ENCODE data around the gene TXK.
A peak's percentile ranks its signal among the peaks of the same experiment; 100 is the strongest.

Gene TXK

DNA sequence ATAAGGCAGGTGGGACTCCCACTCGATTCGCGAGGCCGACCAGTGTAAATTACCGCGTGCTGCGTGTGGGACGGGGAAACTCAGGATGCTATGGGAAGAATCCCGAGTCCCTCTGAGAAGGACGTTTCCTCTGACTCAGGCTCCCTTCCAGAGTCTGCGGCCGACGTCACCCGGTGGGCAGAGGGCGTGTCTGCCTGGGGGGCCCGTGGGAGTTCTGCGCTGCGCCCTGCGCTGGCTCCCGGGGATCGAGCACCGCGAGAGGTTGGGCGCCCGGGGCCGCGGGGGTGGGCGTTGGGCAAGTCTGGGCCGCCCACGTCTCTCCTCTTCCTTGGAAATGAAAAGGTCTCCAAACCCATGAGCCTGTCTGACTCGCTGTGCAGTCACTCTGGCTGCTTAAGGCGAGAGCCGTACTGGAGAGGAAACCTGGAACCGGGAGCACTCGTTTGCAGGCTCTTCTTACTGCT lies 116.9 kb downstream of the TXK start (continued):
- TF ChIP-seq, protein P1, sequence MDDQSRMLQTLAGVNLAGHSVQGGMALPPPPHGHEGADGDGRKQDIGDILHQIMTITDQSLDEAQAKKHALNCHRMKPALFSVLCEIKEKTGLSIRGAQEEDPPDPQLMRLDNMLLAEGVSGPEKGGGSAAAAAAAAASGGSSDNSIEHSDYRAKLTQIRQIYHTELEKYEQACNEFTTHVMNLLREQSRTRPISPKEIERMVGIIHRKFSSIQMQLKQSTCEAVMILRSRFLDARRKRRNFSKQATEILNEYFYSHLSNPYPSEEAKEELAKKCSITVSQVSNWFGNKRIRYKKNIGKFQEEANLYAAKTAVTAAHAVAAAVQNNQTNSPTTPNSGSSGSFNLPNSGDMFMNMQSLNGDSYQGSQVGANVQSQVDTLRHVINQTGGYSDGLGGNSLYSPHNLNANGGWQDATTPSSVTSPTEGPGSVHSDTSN (CRISPR knock-in tag; IDR thresholded peaks at IDR 0.05) = no peak; the same call in 1 of the 2 replicates
- TF ChIP-seq ZIC2 (tag by site-specific recombination; IDR thresholded peaks at IDR 0.05) (peak; percentile 62), ZNF292 (tag by site-specific recombination; IDR thresholded peaks at IDR 0.05; ENCODE audit: borderline replicate concordance, low read depth) (no peak), ZBTB17 (tag by site-specific recombination; IDR thresholded peaks at IDR 0.05) (peak; percentile 16; the same call in 1 of the 2 replicates), MEIS1 (CRISPR knock-in tag; IDR thresholded peaks at IDR 0.05; ENCODE audit: borderline replicate concordance) (no peak), RBAK (tag by site-specific recombination; IDR thresholded peaks at IDR 0.05) (no peak), ZNF629 (tag by site-specific recombination; IDR thresholded peaks at IDR 0.05) (peak; percentile 33; the same call in 1 of the 2 replicates)

Measured in HEK293 (cell line).